HG03159 (cell line): Measurements from ENCODE around the gene PKD1.
"Not testable (repeated sequence)": the region's sequence is repeated elsewhere in the genome, so short reads cannot be mapped to it uniquely, and the experiment has no call there.

ENCODE experiments used
- ATAC-seq: cut with Tn5 transposase; IDR thresholded peaks from one replicate; pipeline ENCODE4 v1.9.1; 2021; ENCODE audit warnings: mild to moderate bottlenecking, moderate library complexity; ENCODE audit not compliant: unreplicated experiment

Gene PKD1

DNA sequence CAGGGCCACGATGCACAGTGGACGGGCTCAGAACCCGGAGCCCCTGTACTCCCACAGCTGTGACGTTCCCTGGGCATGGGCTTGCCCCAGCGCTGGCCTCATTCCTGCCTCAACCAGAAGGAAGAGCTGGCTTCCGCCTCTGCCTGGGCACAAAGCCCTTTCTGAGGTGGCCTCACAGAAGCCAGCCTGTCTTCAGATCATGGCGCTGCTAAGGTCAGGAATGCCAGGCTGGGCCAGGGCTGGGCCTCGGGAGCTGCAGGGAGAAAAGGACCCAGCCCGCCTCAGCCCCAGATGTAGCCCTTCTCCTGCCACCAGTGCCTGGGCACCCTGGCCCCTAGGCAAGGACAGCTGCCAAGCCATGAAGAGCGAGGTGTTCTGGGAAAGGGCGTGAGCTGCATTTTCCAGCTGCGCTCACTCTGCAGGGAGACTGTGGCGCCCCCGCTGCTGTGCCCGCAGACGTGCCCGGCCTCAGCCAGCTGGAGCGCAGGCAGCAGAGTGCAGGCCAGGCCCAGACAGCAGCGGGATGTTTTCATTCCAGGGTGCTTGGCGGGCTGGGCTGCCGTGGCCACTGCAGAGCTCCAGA, 9.4 kb downstream of the PKD1 start:
- not testable (repeated sequence) for ATAC-seq

DNA sequence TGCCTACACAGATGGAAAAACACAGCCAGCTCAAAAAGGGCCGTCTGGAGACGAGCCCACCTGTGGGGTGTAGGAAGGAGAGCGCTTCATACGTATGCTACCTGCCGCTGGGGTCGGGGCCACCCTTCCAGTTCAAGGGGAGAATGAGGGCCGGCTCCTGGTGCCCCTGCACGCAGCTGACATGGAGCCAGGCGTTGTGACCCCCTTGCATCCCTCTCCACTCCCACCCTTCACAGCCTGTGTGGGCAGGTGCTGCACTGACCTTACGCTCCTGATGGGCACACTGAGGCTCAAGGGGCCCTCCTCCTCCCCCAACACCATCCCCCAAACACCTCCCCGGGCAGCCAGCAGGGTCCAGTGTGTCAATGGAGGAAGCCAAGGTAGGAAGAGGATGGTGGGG, 10.1 kb downstream of the PKD1 start:
- not testable (repeated sequence) for ATAC-seq

DNA sequence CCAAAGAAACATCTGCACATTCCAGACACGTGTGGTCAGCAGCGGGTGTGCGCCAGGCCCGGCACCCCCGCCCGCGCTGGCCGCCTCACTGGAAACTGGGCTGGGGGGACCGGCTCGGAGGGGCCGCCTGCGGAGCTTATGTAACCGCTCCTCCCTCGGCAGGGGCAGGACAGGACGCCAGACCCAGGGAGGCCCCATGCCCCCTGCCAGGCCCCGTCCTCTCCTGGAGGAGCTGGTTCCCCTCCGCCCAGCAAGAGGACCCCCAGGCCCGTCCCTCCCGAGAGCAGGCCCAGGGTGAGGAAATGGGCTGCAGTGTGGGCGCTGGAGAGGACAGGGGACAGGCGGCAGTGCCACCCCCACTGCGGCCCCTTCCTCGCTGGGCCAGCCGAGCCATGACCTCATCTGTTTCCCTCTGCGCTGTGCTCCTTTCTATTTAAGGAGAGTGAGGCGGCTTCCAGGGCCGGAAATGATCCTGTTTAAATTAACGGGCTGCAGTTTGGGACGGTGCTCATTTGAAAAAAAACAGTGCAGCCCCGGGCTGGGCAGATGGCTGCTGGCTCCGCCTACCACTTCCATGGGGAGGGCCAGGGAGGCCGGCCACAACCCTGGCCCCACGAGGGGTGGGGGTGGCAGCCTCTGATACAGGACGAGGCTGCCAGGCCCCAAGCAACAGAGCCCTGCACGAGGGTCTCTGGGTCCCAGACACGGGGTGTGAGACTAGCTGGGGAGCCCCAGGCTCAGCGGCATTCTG, 10.8 kb downstream of the PKD1 start:
- ATAC-seq: not testable (repeated sequence)

DNA sequence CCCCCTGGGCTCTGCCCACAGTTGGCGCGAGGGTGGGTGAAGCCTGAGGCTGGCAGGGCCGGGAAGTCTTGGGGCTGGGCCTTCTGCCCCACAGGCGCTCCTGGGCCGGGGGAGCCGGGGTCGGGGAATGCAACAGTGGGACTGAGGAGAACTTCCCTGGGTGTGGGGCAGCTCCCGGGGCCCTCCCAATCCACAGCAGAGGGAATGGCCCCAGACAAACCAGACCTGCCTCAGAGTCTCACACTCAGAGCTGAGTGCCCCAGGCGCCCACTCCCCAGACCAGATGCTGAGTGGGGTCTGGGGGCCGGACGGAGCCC, 11.4 kb downstream of the PKD1 start:
- ATAC-seq: not testable (repeated sequence)

DNA sequence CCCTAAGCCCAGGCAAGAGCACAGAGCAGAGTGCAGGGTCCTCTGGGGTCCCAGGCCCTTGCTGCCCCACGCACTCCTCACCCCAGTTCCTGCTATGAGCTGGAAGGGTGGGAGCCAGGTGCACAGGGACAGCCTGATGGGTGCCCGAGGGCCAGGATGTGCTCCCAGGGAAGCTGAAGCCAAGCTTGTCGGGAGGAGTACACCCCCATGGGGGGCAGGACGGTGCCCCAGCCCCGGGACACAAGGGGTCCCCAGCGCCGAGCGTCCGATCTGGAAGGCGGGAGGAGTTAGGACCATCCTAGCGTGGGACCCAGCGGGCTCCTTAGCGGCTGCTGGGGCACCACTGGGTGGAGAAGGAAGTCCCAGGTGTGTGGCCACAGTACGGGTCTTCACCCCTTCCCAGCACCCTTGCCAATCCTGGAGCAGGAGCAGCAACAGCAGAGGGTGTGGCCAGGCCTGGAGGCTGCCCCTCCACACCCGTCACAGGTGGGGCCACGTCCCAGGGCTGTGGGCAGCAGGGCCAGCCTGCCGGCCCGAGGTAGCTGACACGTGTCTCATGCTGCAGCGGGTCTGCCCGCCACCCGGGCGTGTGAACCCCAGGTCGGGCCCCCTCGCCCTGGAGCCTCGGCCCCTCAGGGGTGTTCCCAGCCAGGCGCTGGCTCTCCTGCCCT, 11.9 kb downstream of the PKD1 start:
- not testable (repeated sequence) for ATAC-seq

DNA sequence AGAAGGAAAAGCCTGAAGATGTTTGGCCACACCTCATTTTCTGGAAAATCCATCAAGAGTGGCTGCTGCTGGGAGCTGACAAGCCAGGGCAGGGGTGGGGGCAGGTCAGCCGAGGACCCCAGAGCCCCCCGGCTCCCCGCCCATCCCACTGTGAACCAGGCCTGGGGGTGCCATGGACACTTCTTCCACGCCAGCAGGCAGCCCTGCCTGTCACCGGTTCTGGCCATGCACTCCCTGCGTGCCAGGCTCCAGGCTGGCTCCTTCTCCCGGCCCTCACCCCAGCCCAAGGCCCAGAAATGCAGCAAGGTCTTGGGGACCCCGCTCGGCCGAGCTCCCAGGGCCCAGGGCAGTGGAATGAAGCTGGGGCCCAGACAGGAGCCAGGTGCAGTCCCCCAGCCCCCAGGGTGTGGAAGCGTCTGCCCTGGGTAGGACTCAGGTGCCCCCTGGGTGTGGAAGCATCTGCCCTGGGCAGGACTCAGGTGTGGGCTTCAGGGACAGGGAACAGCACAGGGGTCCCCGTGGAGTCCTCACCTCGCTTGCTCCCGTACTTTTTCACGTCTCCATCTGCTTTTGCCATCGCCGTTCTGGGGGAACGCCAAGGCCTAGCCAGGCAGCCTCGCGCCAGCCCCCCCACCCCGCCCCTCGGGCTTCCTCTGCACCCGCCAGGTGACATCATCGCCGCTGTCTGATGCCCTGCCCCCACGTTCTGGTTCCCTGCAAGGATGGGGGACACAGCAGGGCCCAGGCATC, 12.6 kb downstream of the PKD1 start:
- ATAC-seq: not testable (repeated sequence)

DNA sequence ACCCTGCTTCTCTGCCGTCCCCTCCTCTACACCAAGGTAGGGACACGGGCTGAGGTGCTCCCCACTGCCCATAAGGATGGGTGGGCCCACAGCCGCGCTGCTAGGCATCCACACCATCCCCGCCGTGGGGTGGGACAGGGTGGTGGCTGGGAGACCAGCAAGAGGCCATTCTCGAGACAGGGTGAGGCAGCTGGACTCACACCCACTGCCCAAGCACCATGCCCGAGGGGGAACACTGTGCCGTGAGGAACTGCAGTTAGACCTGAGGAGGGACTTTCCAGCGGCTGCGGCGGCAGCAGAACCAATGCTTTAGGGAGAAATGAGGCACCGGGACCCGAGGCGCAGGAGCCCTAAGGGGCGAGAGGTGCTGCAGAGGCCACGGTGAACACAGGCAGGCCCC, 13.3 kb downstream of the PKD1 start:
- ATAC-seq: no peak

DNA sequence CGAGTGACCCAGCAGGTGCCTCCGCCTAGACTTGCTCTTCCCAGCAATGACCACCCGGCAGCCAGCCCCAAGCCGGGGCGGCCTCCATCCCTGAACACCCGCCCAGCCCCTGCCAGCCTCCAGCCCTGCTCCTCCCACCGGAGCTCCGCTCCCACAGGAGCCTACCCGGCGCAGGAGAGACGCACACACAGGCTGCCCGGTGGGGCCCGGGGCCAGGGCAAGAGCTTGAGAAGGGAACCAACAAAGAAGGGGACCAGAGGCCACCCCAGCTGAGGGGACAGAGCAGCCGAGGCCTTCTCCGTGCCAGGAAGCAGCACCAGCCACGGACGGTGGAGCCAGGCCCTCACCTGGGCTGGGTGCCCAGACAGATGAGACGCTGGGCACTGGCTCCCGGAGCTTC, 13.8 kb downstream of the PKD1 start:
- no peak for ATAC-seq

DNA sequence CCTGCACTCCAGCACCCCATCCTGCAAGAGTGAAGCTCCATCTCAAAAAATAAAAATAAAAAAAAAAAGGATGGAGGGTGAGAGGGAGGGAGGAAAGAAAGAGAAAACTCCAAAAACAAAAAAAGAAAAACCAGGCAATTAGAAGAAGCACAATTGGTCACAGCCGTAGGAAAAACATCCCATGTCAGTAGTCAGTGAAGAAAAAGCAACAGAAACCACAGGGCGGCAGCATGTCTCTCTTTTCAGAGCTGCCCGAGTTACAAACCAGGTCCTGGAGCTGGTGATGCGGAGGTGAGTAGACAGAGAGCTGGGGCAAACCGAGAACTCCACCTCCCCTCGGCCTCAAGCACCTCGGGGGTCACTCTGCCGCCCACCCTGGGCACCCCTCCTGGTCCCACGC, 14.4 kb downstream of the PKD1 start:
- not testable (repeated sequence) for ATAC-seq

DNA sequence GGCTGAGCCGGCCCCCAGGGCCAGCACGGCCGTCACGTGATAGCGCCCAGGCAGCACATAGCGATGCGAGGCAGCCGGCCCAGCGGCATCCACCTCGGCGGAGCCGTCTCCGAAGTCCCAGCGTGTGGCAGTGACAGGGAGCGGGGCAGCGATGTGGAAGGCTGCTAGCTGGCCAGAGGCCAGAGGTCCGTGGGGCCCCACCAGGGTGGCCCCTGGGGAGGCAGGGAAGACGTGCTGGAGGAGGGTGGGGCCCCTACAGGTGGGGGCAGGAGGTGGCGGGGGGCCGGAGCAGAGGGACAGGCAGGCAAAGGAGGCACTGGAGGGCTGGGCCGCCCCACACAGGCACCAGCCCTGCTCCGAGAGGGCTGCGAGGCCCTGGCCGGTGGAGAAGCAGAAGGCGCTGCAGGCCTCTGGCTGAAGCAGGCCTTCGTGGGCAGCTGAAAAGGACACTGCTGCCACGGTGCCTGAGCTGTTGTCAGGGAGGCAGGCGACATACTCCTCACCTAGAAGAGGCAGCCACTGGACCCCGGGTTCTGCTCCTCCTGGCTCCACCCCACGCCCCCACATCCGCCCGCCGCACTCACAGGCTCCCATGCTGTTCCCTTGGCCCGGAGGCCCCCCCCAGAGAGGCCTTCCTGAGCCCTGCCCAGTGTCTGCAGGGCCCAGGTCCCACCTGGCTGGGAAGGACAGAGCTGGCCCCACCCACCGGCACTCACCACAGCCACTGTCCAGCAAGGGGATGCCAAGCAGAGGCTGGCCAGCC, 17.6 kb downstream of the PKD1 start:
- not testable (repeated sequence) for ATAC-seq

DNA sequence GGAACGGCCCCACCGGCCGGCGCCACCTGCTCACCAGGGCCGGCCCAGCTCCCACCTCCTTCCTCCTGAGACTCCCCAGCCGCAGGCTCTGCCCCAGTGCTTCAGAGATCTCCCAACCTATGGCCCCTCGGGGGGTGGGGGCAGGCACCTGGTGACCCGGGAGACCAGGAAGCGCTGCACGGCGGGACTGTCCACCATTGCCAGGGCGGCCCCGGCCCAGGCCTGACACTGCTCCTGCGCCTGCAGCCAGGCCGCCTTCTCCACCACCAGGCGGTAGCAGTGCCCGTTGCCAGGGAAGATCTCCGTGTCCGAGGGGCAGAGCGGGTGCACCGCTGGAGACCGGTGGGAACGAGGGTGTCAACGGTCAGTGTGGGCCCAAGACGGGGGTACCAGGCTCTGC, 18.4 kb downstream of the PKD1 start:
- not testable (repeated sequence) for ATAC-seq

DNA sequence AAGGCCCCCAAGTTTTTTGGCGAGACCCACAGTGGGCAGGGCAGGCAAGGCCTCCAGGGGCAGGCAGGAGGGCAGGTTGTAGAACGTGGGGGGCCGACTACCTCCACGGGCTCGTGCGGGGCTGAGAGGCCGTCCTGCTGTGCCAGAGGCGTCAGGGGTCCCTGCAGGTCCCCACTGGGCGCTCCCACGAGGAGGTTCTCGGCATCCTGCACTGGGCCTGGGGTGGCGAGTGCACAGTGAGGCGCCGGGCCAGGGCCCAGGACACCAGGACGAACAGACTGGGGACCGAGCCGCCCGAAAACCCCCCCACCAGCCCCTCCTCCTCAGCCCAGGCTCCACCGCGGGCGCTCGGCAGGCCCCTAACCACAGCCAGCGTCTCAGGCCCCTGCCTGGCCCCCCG, 19.3 kb downstream of the PKD1 start:
- ATAC-seq: not testable (repeated sequence)

DNA sequence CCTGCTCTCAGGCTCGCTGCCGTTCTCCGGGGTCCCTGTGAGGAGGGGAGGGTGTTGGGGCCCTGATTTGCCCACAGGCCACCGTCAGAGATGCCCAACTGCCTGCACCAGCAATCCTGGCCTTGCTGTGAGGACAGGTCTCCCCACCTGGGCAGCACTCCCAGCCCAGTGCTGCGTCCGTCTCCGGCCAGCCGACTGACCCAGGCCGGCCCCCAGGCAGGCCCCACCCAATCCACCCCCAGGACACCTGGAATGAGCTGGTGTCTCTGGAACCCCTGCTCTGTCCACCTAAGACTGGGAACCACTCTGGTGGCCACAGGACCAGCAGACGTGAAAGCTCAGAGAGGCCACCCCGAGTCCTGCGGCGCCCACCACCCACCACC, 20.1 kb downstream of the PKD1 start:
- no peak for ATAC-seq

DNA sequence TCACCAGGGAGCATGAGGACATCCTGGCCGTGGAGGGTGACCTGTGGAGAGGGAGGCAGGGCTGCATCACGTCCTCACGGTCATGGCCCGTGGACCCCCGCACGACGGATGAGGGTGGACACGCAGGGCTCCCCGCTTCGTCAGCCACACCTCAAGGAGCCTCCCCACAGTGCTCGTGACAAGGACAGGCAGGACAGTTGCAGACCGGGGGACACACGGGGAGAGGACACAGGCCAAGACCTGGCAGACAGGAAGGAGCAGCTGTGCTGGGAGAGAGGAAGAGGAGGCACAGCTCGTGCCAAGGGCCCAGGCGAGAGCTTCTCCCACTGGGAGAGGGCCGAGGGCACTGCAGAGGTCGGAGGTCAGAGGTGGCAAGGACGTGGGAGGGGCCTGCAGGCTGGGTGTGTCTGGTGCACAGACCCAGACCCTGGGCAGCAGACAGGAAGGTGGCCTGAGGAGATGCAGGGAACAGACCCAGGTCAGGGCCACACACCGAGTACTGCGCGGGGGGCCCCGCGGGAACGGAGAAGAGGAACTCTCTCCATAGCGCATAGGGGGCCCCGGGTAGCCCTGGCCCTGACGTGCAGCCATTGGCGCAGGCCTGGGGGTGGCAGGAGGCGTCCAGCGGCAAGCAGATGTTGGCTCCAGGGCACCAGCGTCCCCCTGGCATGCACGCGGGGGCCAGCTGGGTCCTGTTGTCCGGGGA, 20.7 kb downstream of the PKD1 start:
- ATAC-seq: not testable (repeated sequence)

DNA sequence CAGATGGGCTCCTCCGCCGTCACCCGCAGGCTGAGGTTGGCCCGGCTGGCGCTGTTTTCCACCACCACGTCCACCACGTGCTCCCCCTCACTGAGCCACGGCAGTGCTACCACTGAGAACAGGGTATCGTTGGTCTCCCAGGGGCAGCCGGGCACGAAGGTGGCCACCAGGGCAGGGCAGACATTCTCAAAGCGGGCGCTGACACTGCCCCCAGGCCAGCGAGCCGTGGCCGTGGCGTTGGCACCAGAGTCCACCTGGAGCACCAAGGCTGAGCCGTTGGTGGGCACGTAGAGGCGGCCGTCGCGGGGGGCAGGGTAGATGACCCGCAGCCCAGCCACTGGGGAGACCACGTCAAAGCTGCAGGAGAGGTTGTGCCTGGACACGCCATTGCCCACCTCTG, 21.5 kb downstream of the PKD1 start:
- not testable (repeated sequence) for ATAC-seq

DNA sequence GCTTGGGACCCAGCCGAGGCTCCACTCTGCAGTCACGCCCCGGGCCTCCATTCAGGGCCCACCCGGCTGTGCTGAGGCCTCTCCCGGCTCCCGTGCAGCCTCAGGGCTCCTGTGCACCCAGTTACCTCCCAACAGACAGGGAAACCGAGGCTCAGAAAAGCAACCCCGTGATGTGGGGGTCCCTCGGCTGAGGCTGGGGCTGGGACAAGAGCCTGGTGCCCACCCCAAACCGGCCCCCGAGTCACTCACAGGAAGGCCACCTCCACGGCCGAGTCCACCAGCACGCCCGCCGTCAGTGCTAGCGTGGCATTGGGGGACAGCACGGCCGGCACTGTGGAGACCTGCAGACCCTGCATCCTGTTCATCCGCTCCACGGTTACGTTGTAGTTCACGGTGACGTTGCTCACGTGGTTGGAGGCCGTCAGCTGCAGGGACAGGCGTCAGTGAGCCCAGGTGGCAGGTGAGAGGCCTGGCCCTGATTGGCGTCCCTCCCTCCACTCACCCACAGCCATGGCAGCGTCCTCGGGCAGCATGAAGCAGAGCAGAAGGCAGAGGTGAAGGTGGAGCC, 23.1 kb downstream of the PKD1 start:
- ATAC-seq: not testable (repeated sequence)

DNA sequence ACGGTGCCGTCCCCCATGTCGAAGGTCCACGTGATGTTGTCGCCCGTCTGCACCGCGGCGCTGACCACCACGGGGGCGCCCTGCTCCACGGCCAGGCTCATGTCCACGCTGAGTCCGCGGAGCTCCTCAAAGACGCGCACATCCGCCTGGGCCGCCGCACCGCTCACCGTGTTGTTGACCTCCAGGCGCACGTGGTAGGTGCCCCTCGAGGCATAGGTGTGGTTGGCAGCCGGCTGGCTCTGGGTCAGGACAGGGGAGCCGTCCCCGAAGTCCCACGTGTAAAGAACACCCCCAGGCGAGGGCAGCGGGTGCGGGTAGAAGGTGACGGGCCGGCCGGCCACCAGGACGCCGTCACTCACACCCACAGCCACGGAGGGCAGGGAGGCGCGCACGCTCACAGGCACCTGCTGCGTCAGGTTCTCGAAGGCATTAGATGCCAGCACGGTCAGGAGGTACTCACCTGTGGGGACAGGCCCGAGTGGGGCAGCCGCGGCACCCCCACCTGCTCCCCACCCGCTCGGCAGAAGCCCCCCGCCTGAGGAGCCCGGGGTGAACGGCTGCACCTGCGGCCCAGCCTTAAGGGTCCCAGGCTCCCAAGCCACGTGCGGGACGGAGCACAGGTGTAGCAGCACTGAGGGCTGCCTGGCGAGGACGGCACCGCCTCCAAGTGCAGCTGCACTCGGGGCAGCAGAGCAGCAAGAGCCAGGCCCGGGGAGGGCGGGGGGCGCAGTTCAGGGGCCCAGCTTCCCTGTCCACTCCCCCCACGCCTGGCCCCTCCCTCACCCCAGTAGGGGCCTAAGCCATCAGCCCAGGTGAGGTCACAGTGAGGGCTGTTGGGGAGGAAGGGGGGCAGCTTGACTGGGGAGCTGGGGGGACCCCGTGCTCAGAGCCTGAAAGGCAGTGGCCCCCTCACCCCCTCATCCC, 24.0 kb downstream of the PKD1 start:
- ATAC-seq: not testable (repeated sequence)

DNA sequence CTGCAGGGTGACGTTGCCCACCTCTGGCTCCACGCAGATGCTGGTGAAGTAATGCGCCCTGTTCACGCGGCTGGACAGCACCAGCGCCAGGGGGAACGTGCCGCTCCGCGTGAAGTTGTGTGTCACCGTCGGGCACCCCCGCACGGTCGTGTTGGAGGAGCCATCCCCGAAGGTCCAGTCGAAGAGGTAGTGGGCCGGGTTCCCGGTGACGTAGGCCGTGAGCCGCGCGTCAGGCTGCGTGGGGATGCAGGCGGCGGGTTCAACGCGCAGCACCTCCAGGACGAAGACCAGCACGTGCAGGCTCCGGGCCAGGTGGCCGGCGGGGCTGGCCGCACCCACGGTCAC, 24.7 kb downstream of the PKD1 start:
- not testable (repeated sequence) for ATAC-seq
